ENCODE results near the gene PDE6G.

Gene PDE6G

GRCh38 chr17:81652906-81653771, 3.2 kb downstream of the PDE6G start:
- no peak for TF ChIP-seq ZNF565 (CRISPR knock-in tag; conservative IDR thresholded peaks at IDR 0.05; ENCODE audit: low read depth)
- TF ChIP-seq ZFP3 (CRISPR knock-in tag; IDR thresholded peaks at IDR 0.05), result no peak
- no peak for TF ChIP-seq CSDC2 (CRISPR knock-in tag; IDR thresholded peaks at IDR 0.05)
- TF ChIP-seq RARB (CRISPR knock-in tag; IDR thresholded peaks at IDR 0.05), result no peak
- TF ChIP-seq, protein P1, sequence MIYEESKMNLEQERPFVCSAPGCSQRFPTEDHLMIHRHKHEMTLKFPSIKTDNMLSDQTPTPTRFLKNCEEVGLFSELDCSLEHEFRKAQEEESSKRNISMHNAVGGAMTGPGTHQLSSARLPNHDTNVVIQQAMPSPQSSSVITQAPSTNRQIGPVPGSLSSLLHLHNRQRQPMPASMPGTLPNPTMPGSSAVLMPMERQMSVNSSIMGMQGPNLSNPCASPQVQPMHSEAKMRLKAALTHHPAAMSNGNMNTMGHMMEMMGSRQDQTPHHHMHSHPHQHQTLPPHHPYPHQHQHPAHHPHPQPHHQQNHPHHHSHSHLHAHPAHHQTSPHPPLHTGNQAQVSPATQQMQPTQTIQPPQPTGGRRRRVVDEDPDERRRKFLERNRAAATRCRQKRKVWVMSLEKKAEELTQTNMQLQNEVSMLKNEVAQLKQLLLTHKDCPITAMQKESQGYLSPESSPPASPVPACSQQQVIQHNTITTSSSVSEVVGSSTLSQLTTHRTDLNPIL (CRISPR knock-in tag; IDR thresholded peaks at IDR 0.05; ENCODE audit: low read depth), result no peak
- TF ChIP-seq TOX (CRISPR knock-in tag; IDR thresholded peaks at IDR 0.05; ENCODE audit: borderline replicate concordance), result no peak
- ATAC-seq, result no peak

- ATAC-seq, result peak; percentile 91
- 0 out of 2 replicates have a peak, but pooled peaks have one; percentile 25 for TF ChIP-seq ZFP3 (CRISPR knock-in tag; IDR thresholded peaks at IDR 0.05)
- TF ChIP-seq PPARA (CRISPR knock-in tag; IDR thresholded peaks at IDR 0.05; ENCODE audit: borderline replicate concordance), result no peak
- TF ChIP-seq, protein P2, sequence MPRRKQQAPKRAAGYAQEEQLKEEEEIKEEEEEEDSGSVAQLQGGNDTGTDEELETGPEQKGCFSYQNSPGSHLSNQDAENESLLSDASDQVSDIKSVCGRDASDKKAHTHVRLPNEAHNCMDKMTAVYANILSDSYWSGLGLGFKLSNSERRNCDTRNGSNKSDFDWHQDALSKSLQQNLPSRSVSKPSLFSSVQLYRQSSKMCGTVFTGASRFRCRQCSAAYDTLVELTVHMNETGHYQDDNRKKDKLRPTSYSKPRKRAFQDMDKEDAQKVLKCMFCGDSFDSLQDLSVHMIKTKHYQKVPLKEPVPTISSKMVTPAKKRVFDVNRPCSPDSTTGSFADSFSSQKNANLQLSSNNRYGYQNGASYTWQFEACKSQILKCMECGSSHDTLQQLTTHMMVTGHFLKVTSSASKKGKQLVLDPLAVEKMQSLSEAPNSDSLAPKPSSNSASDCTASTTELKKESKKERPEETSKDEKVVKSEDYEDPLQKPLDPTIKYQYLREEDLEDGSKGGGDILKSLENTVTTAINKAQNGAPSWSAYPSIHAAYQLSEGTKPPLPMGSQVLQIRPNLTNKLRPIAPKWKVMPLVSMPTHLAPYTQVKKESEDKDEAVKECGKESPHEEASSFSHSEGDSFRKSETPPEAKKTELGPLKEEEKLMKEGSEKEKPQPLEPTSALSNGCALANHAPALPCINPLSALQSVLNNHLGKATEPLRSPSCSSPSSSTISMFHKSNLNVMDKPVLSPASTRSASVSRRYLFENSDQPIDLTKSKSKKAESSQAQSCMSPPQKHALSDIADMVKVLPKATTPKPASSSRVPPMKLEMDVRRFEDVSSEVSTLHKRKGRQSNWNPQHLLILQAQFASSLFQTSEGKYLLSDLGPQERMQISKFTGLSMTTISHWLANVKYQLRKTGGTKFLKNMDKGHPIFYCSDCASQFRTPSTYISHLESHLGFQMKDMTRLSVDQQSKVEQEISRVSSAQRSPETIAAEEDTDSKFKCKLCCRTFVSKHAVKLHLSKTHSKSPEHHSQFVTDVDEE (CRISPR knock-in tag; IDR thresholded peaks at IDR 0.05), result no peak
- TF ChIP-seq ZNF70 (CRISPR knock-in tag; IDR thresholded peaks at IDR 0.05), result no peak
- TF ChIP-seq ZC3H10 (CRISPR knock-in tag; IDR thresholded peaks at IDR 0.05), result no peak
- TF ChIP-seq, protein P1 (CRISPR knock-in tag; IDR thresholded peaks at IDR 0.05; ENCODE audit: low read depth), result no peak
Measured at GRCh38 chr17:81651692-81652091, 4.7 kb downstream of the PDE6G start.

- TF ChIP-seq OSR1 (CRISPR knock-in tag; IDR thresholded peaks at IDR 0.05), result no peak
- TF ChIP-seq ISL1 (CRISPR knock-in tag; IDR thresholded peaks at IDR 0.05), result no peak
- no peak for TF ChIP-seq BACH2 (CRISPR knock-in tag; IDR thresholded peaks at IDR 0.05; ENCODE audit: borderline replicate concordance)
- no peak for TF ChIP-seq ZFP3 (CRISPR knock-in tag; IDR thresholded peaks at IDR 0.05)
- no peak for TF ChIP-seq CSDC2 (CRISPR knock-in tag; IDR thresholded peaks at IDR 0.05)
- TF ChIP-seq ZNF8 (CRISPR knock-in tag; IDR thresholded peaks at IDR 0.05), result no peak
- ATAC-seq, result peak; percentile 2
Measured at GRCh38 chr17:81650951-81651350, 5.4 kb downstream of the PDE6G start.

DNA sequence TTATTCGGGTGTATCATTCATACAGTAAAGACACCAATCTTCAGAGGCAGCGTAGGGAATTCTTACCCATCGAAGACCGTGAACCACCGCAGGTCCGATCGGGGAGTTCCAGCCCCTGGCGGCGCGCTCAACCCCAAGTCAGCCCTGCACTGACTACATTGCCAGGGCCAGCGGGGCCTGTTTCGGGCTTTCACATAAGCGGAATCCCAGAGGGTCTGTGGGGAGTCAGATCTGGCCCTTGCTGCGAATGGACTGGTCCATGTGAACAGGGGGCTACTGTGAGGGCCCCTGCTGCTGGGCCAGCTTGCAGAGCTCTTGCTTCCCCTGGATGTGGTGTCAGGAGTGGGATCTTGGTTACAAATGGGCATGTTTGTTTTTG, 7.6 kb downstream of the PDE6G start:
- no peak for ATAC-seq
- TF ChIP-seq CSRNP3 (CRISPR knock-in tag; IDR thresholded peaks at IDR 0.05) (no peak), POU6F1 (CRISPR knock-in tag; IDR thresholded peaks at IDR 0.05; ENCODE audit: borderline replicate concordance, low read depth) (no peak), PPARA (CRISPR knock-in tag; IDR thresholded peaks at IDR 0.05; ENCODE audit: borderline replicate concordance) (no peak), TCF4 (CRISPR knock-in tag; IDR thresholded peaks at IDR 0.05; ENCODE audit: borderline replicate concordance) (no peak), CSDC2 (CRISPR knock-in tag; IDR thresholded peaks at IDR 0.05) (no peak), ZFP3 (CRISPR knock-in tag; IDR thresholded peaks at IDR 0.05) (no peak), OSR1 (CRISPR knock-in tag; IDR thresholded peaks at IDR 0.05) (no peak), ZNF70 (CRISPR knock-in tag; IDR thresholded peaks at IDR 0.05) (no peak), ZNF565 (CRISPR knock-in tag; conservative IDR thresholded peaks at IDR 0.05; ENCODE audit: low read depth) (no peak), ESRRG (CRISPR knock-in tag; IDR thresholded peaks at IDR 0.05) (no peak), ARNTL (CRISPR knock-in tag; IDR thresholded peaks at IDR 0.05; ENCODE audit: borderline replicate concordance, low read depth) (no peak), ZFP30 (CRISPR knock-in tag; IDR thresholded peaks at IDR 0.05) (no peak), BACH2 (CRISPR knock-in tag; IDR thresholded peaks at IDR 0.05; ENCODE audit: borderline replicate concordance) (no peak)
- TF ChIP-seq, protein P1 (CRISPR knock-in tag; IDR thresholded peaks at IDR 0.05; ENCODE audit: low read depth), result no peak
